Heart left ventricle (tissue), 13 donors: ENCODE results near the gene ZNF837.

Experiments
- CTCF ChIP-seq, 12 donors: fragments of 200-600 bp; sonication (generic) in 4 of 12; IDR thresholded peaks; one replicate each; pipeline versions ENCODE4 v1.5.0 to v1.8.0; 2018 to 2022; ENCODE audit warnings: antibody characterized with exemption in 12 of 12, mild to moderate bottlenecking in 5 of 12
- POLR2A ChIP-seq, 2 donors: fragments of 450-650 bp; IDR thresholded peaks; one replicate each; pipeline ENCODE4 v1.6.1; 2017; ENCODE audit warnings: antibody characterized with exemption in 2 of 2, mild to moderate bottlenecking in 2 of 2, moderate library complexity in 2 of 2
- donor health status: ischemic (EF 13 %, LVEDD 7.1; RV severe dilation, severe dysfunction).
- donor health status: DM: no; HTN: yes; CAD: no.
- donor health status: DM: no; HTN: no; CAD: no.
- donor health status: ischemic (EF 25% LVEDD 6.9; RV normal size, moderate dysfunction).
- donor health status: ischemic (EF 25% LVEDD 5.7; RV mildly dilated, moderate dysfunction).
- donor health status: ischemic (EF 35%, LVEDD 5.7; RV mildly dilated, moderate dysfunction).
- donor health status: nonischemic (EF 11% LVEDD 7.7; RV severe dilation, severe dysfunction).
- donor health status: DM: yes; HTN: yes; CAD: no.
- donor health status: PGD.
- donor health status: ischemic (EF 29% LVEDD 5.4; RV normal size, mild dysfunction).
- donor health status: nonischemic (EF 23%, LVEDD 6.1; RV moderate dilation, normal function).

DNA sequence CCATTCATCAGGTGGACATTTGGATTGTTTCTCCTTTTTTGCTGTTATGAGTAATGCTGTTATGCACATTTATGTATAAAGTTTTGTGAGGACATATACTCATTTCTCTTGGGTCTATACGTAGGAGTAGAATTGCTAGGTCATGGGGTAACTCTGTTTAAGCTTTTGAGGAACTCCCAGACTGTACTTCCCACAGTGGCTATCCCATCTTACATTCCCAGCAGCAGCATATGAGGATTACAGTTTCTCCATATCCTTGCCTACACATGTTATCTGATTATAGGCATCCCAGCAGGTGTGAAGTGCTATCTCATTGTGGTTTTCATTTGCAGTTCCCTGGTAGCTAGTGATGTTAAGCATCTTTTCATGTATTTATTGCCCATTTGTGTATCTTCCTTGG is 48.1 kb downstream of the ZNF837 start:
- TF ChIP-seq CTCF (IDR thresholded peaks at IDR 0.05) (no peak), POLR2A (IDR thresholded peaks at IDR 0.05) (no peak)
